HCT116 (cell line): ENCODE results near the gene PLSCR1.

ENCODE experiments used
- POLR2A ChIP-seq: IDR thresholded peaks from 2 replicates; pipeline ENCODE4 v1.7.0; 2011; ENCODE audit warnings: borderline replicate concordance; ENCODE audit not compliant: insufficient read depth, insufficient read length; ENCODE audit errors: extremely low read depth
- TF ChIP-seq, protein P1 (sequence below), 3 experiments: fragments of 200-600 bp in 1 of 3; sonication (generic) in 1 of 3; IDR thresholded peaks in 2 of 3; conservative IDR thresholded peaks in 1 of 3; 2 replicates each; pipeline ENCODE4 v1.5.1; 2012 to 2017; ENCODE audit warnings: low read depth in 2 of 3, low read length in 2 of 3, antibody characterized with exemption in 1 of 3, borderline replicate concordance in 1 of 3, control low read depth in 1 of 3, mild to moderate bottlenecking in 1 of 3, mixed read lengths in 1 of 3, mixed run types in 1 of 3, moderate library complexity in 1 of 3; ENCODE audit not compliant: insufficient read depth in 1 of 3

DNA sequence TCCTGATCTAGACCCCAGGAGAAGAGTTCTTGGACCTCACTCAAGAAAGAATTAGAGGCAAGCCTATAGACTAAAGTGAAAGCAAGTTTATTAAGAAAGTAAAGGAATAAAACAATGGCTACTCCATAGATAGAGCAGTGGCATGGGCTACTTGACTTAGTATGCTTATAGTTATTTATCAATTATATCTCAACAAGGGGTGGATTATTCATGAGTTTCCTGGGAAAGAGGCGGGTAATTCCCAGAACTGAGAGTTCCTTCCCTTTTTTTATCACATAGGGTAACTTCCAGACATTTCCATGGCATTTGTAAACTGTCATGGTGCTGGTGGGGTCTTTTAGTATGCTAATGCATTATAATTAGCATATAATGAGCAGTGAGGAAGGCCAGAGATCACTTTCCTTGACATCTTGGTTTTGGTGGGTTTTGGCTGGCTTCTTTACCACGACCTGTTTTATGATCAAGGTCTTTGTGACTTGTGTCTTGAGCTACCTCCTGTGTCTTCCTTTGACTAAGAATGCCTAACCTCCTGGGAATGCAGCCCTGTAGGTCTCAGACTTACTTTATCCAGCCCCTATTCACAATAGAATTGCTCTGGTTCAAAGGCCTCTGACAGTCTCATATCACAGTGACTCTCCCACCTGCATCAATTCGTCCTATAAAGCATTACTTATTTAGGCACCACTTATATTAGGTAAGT lies 39.8 kb downstream of the PLSCR1 start:
- TF ChIP-seq, protein P1, sequence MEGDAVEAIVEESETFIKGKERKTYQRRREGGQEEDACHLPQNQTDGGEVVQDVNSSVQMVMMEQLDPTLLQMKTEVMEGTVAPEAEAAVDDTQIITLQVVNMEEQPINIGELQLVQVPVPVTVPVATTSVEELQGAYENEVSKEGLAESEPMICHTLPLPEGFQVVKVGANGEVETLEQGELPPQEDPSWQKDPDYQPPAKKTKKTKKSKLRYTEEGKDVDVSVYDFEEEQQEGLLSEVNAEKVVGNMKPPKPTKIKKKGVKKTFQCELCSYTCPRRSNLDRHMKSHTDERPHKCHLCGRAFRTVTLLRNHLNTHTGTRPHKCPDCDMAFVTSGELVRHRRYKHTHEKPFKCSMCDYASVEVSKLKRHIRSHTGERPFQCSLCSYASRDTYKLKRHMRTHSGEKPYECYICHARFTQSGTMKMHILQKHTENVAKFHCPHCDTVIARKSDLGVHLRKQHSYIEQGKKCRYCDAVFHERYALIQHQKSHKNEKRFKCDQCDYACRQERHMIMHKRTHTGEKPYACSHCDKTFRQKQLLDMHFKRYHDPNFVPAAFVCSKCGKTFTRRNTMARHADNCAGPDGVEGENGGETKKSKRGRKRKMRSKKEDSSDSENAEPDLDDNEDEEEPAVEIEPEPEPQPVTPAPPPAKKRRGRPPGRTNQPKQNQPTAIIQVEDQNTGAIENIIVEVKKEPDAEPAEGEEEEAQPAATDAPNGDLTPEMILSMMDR (IDR thresholded peaks at IDR 0.05 in 2 of 3, conservative IDR thresholded peaks at IDR 0.05 in 1 of 3; ENCODE audit: borderline replicate concordance in 1 of 3, insufficient read depth in 1 of 3, low read depth in 2 of 3, low read length in 2 of 3) = no peak
- no peak for TF ChIP-seq POLR2A
